ENCODE measurements around the gene KLHL8.

Gene KLHL8

GRCh38 chr4:87120411-87121162 is 99.8 kb downstream of the KLHL8 start:
- DNase-seq: no peak

GRCh38 chr4:87120010-87120409 is 100.4 kb downstream of the KLHL8 start:
- no peak for DNase-seq

- no peak for DNase-seq
Measured at GRCh38 chr4:87118826-87119225, 101.6 kb downstream of the KLHL8 start.

GRCh38 chr4:87118421-87118820 is 102.0 kb downstream of the KLHL8 start:
- DNase-seq: no peak

GRCh38 chr4:87117732-87118075 is 102.7 kb downstream of the KLHL8 start:
- DNase-seq: no peak

- DNase-seq: no peak
Measured at GRCh38 chr4:87117051-87117731, 103.2 kb downstream of the KLHL8 start.

GRCh38 chr4:87116231-87116630 is 104.2 kb downstream of the KLHL8 start:
- DNase-seq: no peak

- DNase-seq: no peak
Measured at GRCh38 chr4:87114245-87115062, 106.0 kb downstream of the KLHL8 start.

- no peak for DNase-seq
Measured at GRCh38 chr4:87112063-87112462, 108.4 kb downstream of the KLHL8 start.

Data from left hindlimb (tissue), 1 donor.